GM12878 (cell line): ENCODE data around the gene RNF112. TPM values are rescaled to one million over a fixed set of nuclear protein-coding genes. Genes with fewer than 3 reads are reported as not detected.

Experiments used
- ATAC-seq: fragments of 200-7000 bp; cut with Tn5 transposase; 3 replicates; pipeline ENCODE4 v1.9.1; 2020; ENCODE audit warnings: mild to moderate bottlenecking, moderate library complexity
- BruUV-seq: library from RNA; stranded (reverse); fragments of 400-500 nt; replicated peaks from 2 replicates; lab custom pipeline; 2021; lab: Mats Ljungman, UMichigan
- CTCF ChIA-PET: fragments of 300-600 bp; sonication (Branson Sonifier 250); formaldehyde crosslinking; extraction: SDS; loops from one replicate; lab custom pipeline; 2021; ENCODE audit warnings: inconsistent platforms; lab: Yijun Ruan, JAX
- POLR2A ChIA-PET: fragments of 350-600 bp; formaldehyde crosslinking; extraction: SDS; loops from one replicate; lab custom pipeline; 2021; ENCODE audit warnings: inconsistent platforms; lab: Charles Lee
- RAD21 ChIA-PET: fragments of 300-600 bp; sonication (Branson Sonifier 250); formaldehyde crosslinking; loops from one replicate; lab custom pipeline; 2023; ENCODE audit warnings: antibody characterized with exemption; ENCODE audit not compliant: unreplicated experiment; lab: Charles Lee
- SMC1A ChIA-PET: fragments of 300-600 bp; sonication (Branson Sonifier 250); formaldehyde crosslinking; loops from one replicate; lab custom pipeline; 2023; ENCODE audit not compliant: unreplicated experiment, uncharacterized antibody; lab: Charles Lee
- DNase-seq: peaks from one replicate; pipeline ENCODE4 v3.0.0-alpha.2; 2011; ENCODE audit warnings: low read depth, low spot score
- FAIRE-seq: peaks from 3 replicates; lab custom pipeline; 2011; peaks lifted over from hg19 to GRCh38; lab: Jason Lieb, UNC
- H2AFZ ChIP-seq: 2 replicates; pipeline ENCODE4 v1.6.0; 2011; ENCODE audit warnings: low read depth, low read length, control low read depth; ENCODE audit not compliant: control insufficient read depth
- H3K27ac ChIP-seq: 2 replicates; pipeline ENCODE4 v1.5.1; 2011; ENCODE audit warnings: control low read depth; ENCODE audit not compliant: control insufficient read depth, insufficient read depth
- H3K27me3 ChIP-seq, 2 experiments: replicated peaks in 1 of 2; 2 replicates each; pipeline versions ENCODE4 v1.6.0 to v1.6.1; 2011; ENCODE audit warnings: low read length in 1 of 2; ENCODE audit not compliant: control insufficient read depth in 2 of 2, insufficient read depth in 2 of 2
- H3K36me3 ChIP-seq, 2 experiments: 2 replicates each; pipeline ENCODE4 v1.5.1; 2011; ENCODE audit warnings: low read length in 1 of 2; ENCODE audit not compliant: control insufficient read depth in 2 of 2, insufficient read depth in 2 of 2
- H3K4me1 ChIP-seq: 2 replicates; pipeline ENCODE4 v1.6.1; 2011; ENCODE audit warnings: mild to moderate bottlenecking, low read length, moderate library complexity, mixed read lengths; ENCODE audit not compliant: control insufficient read depth, insufficient read depth
- H3K4me2 ChIP-seq: 2 replicates; pipeline ENCODE4 v1.6.0; 2011; ENCODE audit warnings: control low read depth; ENCODE audit not compliant: control insufficient read depth, insufficient read depth
- H3K4me3 ChIP-seq: fragments of 200-600 bp; sonication (generic); 2 replicates; pipeline ENCODE4 v1.5.1; 2016
- H3K79me2 ChIP-seq: 2 replicates; pipeline ENCODE4 v1.6.0; 2011; ENCODE audit warnings: low read length; ENCODE audit not compliant: control insufficient read depth, insufficient read depth
- H3K9ac ChIP-seq: 2 replicates; pipeline ENCODE4 v1.8.0; 2011; ENCODE audit warnings: low read length, control low read depth, mixed read lengths; ENCODE audit not compliant: control insufficient read depth, insufficient read depth
- H3K9me3 ChIP-seq: replicated peaks from 3 replicates; pipeline ENCODE4 v1.5.1; 2011; ENCODE audit warnings: mild to moderate bottlenecking, low read length; ENCODE audit not compliant: control insufficient read depth, insufficient read depth
- H4K20me1 ChIP-seq: 2 replicates; pipeline ENCODE4 v1.6.0; 2011; ENCODE audit not compliant: control insufficient read depth, insufficient read depth
- EGR1 ChIP-seq, 2 experiments: IDR thresholded peaks; 1 replicate in 1 of 2; 2 replicates in 1 of 2; pipeline ENCODE4 v1.6.1; 2011 to 2012; ENCODE audit warnings: low read depth in 2 of 2, low read length in 2 of 2, borderline replicate concordance in 1 of 2, mild to moderate bottlenecking in 1 of 2, moderate library complexity in 1 of 2
- KLF5 ChIP-seq: fragments of 450-650 bp; IDR thresholded peaks from 2 replicates; pipeline ENCODE4 v1.6.1; 2014; ENCODE audit warnings: mild to moderate bottlenecking; ENCODE audit not compliant: partially characterized antibody
- RELA ChIP-seq: fragments of 450-650 bp; IDR thresholded peaks from 2 replicates; pipeline ENCODE4 v1.8.0; 2014; ENCODE audit warnings: borderline replicate concordance; ENCODE audit not compliant: partially characterized antibody
- SP1 ChIP-seq: IDR thresholded peaks from one replicate; pipeline ENCODE4 v1.6.1; 2011; ENCODE audit warnings: low read depth, low read length
- SUZ12 ChIP-seq: fragments of 200-600 bp; sonication (generic); IDR thresholded peaks from one replicate; pipeline ENCODE4 v1.6.1; 2018; ENCODE audit warnings: antibody characterized with exemption, mild to moderate bottlenecking; ENCODE audit not compliant: unreplicated experiment
- ZNF217 ChIP-seq: fragments of 450-650 bp; IDR thresholded peaks from 2 replicates; pipeline ENCODE4 v1.6.1; 2017; ENCODE audit warnings: antibody characterized with exemption, mild to moderate bottlenecking
- WGBS: methylation state at CpG from one replicate; pipeline ENCODE4 v1.1.6; 2016; ENCODE audit warnings: low lambda C conversion rate; ENCODE audit not compliant: insufficient replicate concordance, insufficient coverage; ENCODE audit errors: missing lambda C conversion rate; 5-methylcytosine and 5-hydroxymethylcytosine counted together
- in situ Hi-C: fragments of 300-500 bp; cut with MboI; formaldehyde crosslinking; loops from 9 replicates; pipeline ENCODE4 v1.14.3; 2018; ENCODE audit warnings: mixed read lengths
- intact Hi-C: fragments of 100-400 bp; cut with micrococcal nuclease; formaldehyde crosslinking; loops from one replicate; pipeline ENCODE4 v1.14.2; 2022; ENCODE audit not compliant: unreplicated experiment
- polyA plus RNA-seq, 11 experiments: library from polyadenylated mRNA; depleted of rRNA in 4 of 11; unstranded in 6 of 11; stranded (reverse) in 5 of 11; fragments of >200 nt; fragmentation: Nextera tagmentation in 4 of 11; fragmentation: Illumina TruSeq in 1 of 11; extraction: Ambion mirVana in 4 of 11; extraction: Trizol in 1 of 11; gene quantifications; 1 replicate in 1 of 11; 2 replicates in 10 of 11; pipeline versions ENCODE4 v1.2.1 to v1.2.3, GENCODE V29; 2011 to 2016; ENCODE audit warnings: inconsistent platforms in 2 of 11, missing spikeins in 2 of 11, low read depth in 1 of 11
- total RNA-seq, 4 experiments: library from RNA; depleted of rRNA in 3 of 4; stranded (reverse); fragments of >200 nt in 3 of 4; fragmentation: Illumina TruSeq in 1 of 4; extraction: Trizol in 1 of 4; gene quantifications; 2 replicates each; pipeline versions ENCODE4 v1.2.1 to v1.2.3, GENCODE V29; 2013 to 2021
- TF ChIP-seq, protein P1 (sequence below): fragments of 450-650 bp; formaldehyde crosslinking; IDR thresholded peaks from 2 replicates; pipeline ENCODE4 v1.4.0; 2020; ENCODE audit warnings: mild to moderate bottlenecking, moderate library complexity

Gene RNF112
- total and polyA plus RNA-seq, 10 of the 15 experiments (the other 5 are each of a cell fraction or from before 2014, with no cell fraction given) = not detected

DNA sequence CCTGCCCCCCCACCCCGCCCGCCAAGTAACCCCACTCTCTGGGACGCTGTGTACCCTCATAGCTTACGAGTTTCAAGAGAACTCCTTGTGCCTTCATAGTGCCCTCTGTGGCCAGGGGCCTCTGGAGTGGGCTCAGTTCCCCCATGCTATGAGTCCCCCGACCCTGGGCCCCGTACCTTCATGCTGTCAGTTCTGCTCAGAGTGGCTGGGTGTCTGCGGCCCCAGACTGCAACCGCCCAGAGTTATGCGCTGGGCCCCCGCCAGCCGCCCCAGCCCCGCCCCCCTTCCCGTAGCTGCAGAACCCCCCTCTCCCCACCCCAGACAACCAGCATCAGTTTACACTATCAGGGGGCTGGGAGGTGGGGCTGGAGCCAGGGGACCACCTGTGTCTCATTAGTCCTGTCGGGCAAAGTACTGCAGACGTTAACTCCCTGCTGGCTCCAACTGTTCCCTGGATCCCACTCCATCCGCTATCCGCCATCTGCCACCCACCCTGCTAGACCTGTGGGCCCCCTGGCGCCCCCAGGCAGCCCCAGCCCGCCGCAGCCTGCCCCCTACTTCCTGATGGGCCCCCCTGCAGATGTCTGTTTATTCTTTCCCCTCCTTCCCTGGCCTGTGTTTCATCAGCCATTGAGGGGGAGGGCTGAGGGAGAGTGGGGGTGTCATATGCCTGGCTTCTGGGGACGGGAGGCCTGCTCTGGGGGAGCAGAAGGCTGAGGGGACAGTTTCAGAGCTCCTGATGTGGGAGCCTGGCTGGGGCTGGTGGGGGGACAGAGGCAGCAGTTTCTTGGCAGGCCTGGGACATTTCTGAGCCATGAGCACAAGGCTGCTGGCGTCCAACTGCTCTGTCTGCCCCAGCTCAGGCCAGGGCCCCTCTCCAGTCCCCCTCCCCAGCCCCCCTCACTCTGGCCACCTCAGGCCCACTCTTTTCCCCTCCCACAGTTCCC, 23.8 kb upstream of the RNF112 start, which contains the start of gene MFAP4:
MFAP4 (minus strand) TSS at position 217 of the 947 bp plus-strand sequence; CDS start at position 182, 35 bp downstream.
- H3K79me2 ChIP-seq = no peaks in the 10 kb centered on the region
- ChIA-PET RAD21 (no interaction called here), POLR2A (no interaction called here), CTCF (interaction anchor here (0.9 to 1.4 kb wide), 2 partner anchors 10 to 24 kb away, joined by 3 to 4 read pairs; partner anchors contain the start of gene B9D1), SMC1A (interaction anchor here (1.2 kb wide), 1 partner anchor 10 kb away, joined by 3 read pairs; no protein-coding TSS in a partner anchor)
- in situ Hi-C loops (no loop called here), intact Hi-C loops (no loop called here)
- no peak for TF ChIP-seq RELA
- no peak for TF ChIP-seq ZNF217
- TF ChIP-seq SUZ12 = no peak
- no peak within 1 kb of the TSS for H3K4me3 ChIP-seq
- WGBS = 24% methylated on average over 17 of the region's 22 CpGs
- no peaks in the 10 kb centered on the region; a peak in 1 of 4 replicates for H3K36me3 ChIP-seq
- no peak within 1 kb of the TSS for H2AFZ ChIP-seq
- no peak within 1 kb of the TSS for H3K9ac ChIP-seq
- H3K27me3 ChIP-seq = no peaks in the 10 kb centered on the region; a peak in 1 of 4 replicates
- no TSS peak for BruUV-seq
- no peak for FAIRE-seq
- ATAC-seq = no peak
- H3K27ac ChIP-seq = no peak within 1 kb of the TSS
- H4K20me1 ChIP-seq = no peaks in the 10 kb centered on the region
- no peak for DNase-seq
- H3K4me1 ChIP-seq = no peaks in the 10 kb centered on the region
- H3K9me3 ChIP-seq = no peaks in the 10 kb centered on the region
- no peak within 1 kb of the TSS for H3K4me2 ChIP-seq

DNA sequence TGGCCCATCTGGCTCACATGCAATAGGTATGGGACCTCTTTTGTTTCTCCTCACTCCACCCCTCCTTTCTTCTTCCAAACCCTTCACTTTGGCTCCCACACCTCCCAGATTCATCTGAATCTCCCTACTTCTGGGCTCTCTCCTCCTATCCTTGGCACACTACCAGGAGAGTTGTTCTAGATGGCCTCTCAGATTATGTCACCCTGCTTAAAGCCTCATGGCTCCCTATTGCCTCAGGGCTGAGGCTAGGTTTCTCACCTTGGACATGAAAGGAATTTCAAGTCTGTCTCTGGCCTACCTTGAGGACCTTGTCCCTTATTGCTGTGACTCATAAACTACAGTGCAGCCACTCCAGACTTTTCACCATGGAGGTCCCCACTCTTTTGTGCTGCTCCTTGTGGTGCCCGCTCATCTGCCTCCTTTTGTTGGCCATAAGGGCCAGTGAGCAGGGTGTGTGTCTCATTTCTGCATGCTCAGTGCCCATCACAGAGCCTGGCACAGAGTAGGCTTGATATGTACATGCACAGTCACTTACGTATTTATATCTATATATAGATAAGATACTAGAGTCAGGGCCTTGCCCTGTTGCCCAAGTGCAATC, 23.0 kb upstream of the RNF112 start:
- Histone ChIP-seq H3K4me2 (no peak overlapping the region), H3K79me2 (no peaks in the 10 kb centered on the region), H3K27me3 (peaks cover 0 to 1% of the 10 kb centered on the region in 2 experiments; a peak in 1 of 4 replicates), H4K20me1 (no peaks in the 10 kb centered on the region), H2AFZ (no peak overlapping the region), H3K4me3 (no peak overlapping the region), H3K27ac (no peak overlapping the region), H3K9ac (no peak overlapping the region), H3K9me3 (no peaks in the 10 kb centered on the region), H3K4me1 (no peaks in the 10 kb centered on the region), H3K36me3 (no peaks in the 10 kb centered on the region; a peak in 1 of 4 replicates)
- ChIA-PET SMC1A (interaction anchor here (0.7 kb wide), 1 partner anchor 32 kb away, joined by 3 read pairs; no protein-coding TSS in a partner anchor), RAD21 (no interaction called here), POLR2A (interaction anchor here (0.7 kb wide), 1 partner anchor 335 kb away, joined by 3 read pairs; no protein-coding TSS in a partner anchor), CTCF (interaction anchor here (0.9 to 1.4 kb wide), 3 partner anchors 9 to 25 kb away, joined by 3 to 7 read pairs (median 3); partner anchors contain the start of genes B9D1 and MAPK7)
- BruUV-seq = no TSS peak
- intact Hi-C loops = no loop called here
- 25% methylated on average over 2 of the region's 2 CpGs for WGBS
- ATAC-seq (no peak), DNase-seq (no peak), FAIRE-seq (no peak)
- in situ Hi-C loops = no loop called here
- TF ChIP-seq KLF5 = no peak
- TF ChIP-seq SP1 = no peak
- TF ChIP-seq, protein P1, sequence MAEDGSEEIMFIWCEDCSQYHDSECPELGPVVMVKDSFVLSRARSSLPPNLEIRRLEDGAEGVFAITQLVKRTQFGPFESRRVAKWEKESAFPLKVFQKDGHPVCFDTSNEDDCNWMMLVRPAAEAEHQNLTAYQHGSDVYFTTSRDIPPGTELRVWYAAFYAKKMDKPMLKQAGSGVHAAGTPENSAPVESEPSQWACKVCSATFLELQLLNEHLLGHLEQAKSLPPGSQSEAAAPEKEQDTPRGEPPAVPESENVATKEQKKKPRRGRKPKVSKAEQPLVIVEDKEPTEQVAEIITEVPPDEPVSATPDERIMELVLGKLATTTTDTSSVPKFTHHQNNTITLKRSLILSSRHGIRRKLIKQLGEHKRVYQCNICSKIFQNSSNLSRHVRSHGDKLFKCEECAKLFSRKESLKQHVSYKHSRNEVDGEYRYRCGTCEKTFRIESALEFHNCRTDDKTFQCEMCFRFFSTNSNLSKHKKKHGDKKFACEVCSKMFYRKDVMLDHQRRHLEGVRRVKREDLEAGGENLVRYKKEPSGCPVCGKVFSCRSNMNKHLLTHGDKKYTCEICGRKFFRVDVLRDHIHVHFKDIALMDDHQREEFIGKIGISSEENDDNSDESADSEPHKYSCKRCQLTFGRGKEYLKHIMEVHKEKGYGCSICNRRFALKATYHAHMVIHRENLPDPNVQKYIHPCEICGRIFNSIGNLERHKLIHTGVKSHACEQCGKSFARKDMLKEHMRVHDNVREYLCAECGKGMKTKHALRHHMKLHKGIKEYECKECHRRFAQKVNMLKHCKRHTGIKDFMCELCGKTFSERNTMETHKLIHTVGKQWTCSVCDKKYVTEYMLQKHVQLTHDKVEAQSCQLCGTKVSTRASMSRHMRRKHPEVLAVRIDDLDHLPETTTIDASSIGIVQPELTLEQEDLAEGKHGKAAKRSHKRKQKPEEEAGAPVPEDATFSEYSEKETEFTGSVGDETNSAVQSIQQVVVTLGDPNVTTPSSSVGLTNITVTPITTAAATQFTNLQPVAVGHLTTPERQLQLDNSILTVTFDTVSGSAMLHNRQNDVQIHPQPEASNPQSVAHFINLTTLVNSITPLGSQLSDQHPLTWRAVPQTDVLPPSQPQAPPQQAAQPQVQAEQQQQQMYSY = no peak
- no peak for TF ChIP-seq EGR1 (IDR thresholded peaks at IDR 0.05; ENCODE audit: borderline replicate concordance in 1 of 2, low read depth in 2 of 2, low read length in 2 of 2)
